Testis (tissue), 3 donors: ENCODE measurements around the gene ZBTB7C. TPM values are rescaled to one million over a fixed set of nuclear protein-coding genes. Genes with fewer than 3 reads are reported as not detected.

ENCODE experiments used
- DNase-seq: peaks from one replicate; pipeline ENCODE4 v3.0.0-alpha.2; 2019
- H3K27ac ChIP-seq, 2 donors: fragments of 200-600 bp; sonication (generic); one replicate each; pipeline ENCODE4 v1.5.1; 2019
- H3K27me3 ChIP-seq: fragments of 200-600 bp; sonication (generic); one replicate; pipeline ENCODE4 v1.5.1; 2019
- H3K36me3 ChIP-seq: fragments of 200-600 bp; sonication (generic); one replicate; pipeline ENCODE4 v1.5.1; 2017; ENCODE audit warnings: low read depth; ENCODE audit errors: missing control alignments
- H3K4me1 ChIP-seq: fragments of 200-600 bp; sonication (generic); one replicate; pipeline ENCODE4 v1.5.1; 2019
- H3K4me3 ChIP-seq, 2 donors: fragments of 200-600 bp; sonication (generic); one replicate each; pipeline ENCODE4 v1.5.1; 2017 to 2019
- H3K9me3 ChIP-seq: fragments of 200-600 bp; sonication (generic); one replicate; pipeline ENCODE4 v1.5.1; 2017
- CTCF ChIP-seq, 3 experiments: fragments of 450-650 bp in 2 of 3; fragments of 200-600 bp in 1 of 3; sonication (generic) in 1 of 3; IDR thresholded peaks; one replicate each; pipeline ENCODE4 v1.5.1; 2016 to 2019; ENCODE audit warnings: antibody characterized with exemption in 3 of 3, mild to moderate bottlenecking in 2 of 3, moderate library complexity in 1 of 3
- POLR2A ChIP-seq: fragments of 450-650 bp; IDR thresholded peaks from one replicate; pipeline ENCODE4 v1.6.1; 2017; ENCODE audit warnings: antibody characterized with exemption, mild to moderate bottlenecking, moderate library complexity
- WGBS, 2 donors: methylation state at CpG; one replicate each; pipeline ENCODE4 v1.1.5; 2018; 5-methylcytosine and 5-hydroxymethylcytosine counted together
- intact Hi-C: fragments of 100-400 bp; cut with DNase I; formaldehyde crosslinking; loops from one replicate; pipeline ENCODE4 v1.15.1; 2023; ENCODE audit warnings: low total_unique reads
- polyA plus RNA-seq: library from polyadenylated mRNA; stranded (reverse); fragments of 350-450 nt; fragmentation: Illumina TruSeq; extraction: RNeasy Lipid Tissue Mini Kit (QIAGEN cat#74804); gene quantifications from one replicate; pipeline ENCODE4 v1.2.3, GENCODE V29; 2014; ENCODE audit warnings: low read depth, low replicate concordance; ENCODE audit not compliant: insufficient read depth
- total RNA-seq, 2 donors: library from RNA; depleted of rRNA; stranded (reverse); fragments of >200 nt; gene quantifications; one replicate each; pipeline ENCODE4 v1.2.3, GENCODE V29; 2016

Gene ZBTB7C
- total and polyA plus RNA-seq, 3 donors from 2014 or later, result 14.1 to 65.4 (median 42.4) TPM

GRCh38 chr18:48084041-48084757, 325.0 kb downstream of the ZBTB7C start:
- no peak overlapping the region for H3K4me3 ChIP-seq
- no peak for DNase-seq
- intact Hi-C loops, result no loop called here
- H3K27me3 ChIP-seq, result no peaks in the 10 kb centered on the region
- no peaks in the 10 kb centered on the region for H3K9me3 ChIP-seq
- WGBS, 2 donors, result 88 to 92% methylated on average over 10 to 13 of the region's 13 CpGs
- TF ChIP-seq CTCF (IDR thresholded peaks at IDR 0.05) (no peak), POLR2A (no peak)
- H3K36me3 ChIP-seq, result no peaks in the 10 kb centered on the region
- H3K4me1 ChIP-seq, result no peaks in the 10 kb centered on the region
- H3K27ac ChIP-seq, result no peak overlapping the region

GRCh38 chr18:48080546-48080945, 328.6 kb downstream of the ZBTB7C start:
- Histone ChIP-seq H3K36me3 (no peaks in the 10 kb centered on the region), H3K4me3 (no peak overlapping the region), H3K9me3 (no peaks in the 10 kb centered on the region), H3K4me1 (no peaks in the 10 kb centered on the region), H3K27me3 (no peaks in the 10 kb centered on the region), H3K27ac (no peak overlapping the region)
- TF ChIP-seq CTCF (IDR thresholded peaks at IDR 0.05), result no peak
- TF ChIP-seq POLR2A, result no peak
- intact Hi-C loops, result no loop called here
- WGBS, 2 donors, result 58 to 73% methylated on average over 4 of the region's 4 CpGs
- no peak for DNase-seq

GRCh38 chr18:48079885-48080284, 329.3 kb downstream of the ZBTB7C start:
- no peaks in the 10 kb centered on the region for H3K9me3 ChIP-seq
- intact Hi-C loops, result no loop called here
- WGBS, 2 donors, result 77 to 80% methylated on average over 4 to 5 of the region's 5 CpGs
- no peak overlapping the region for H3K4me3 ChIP-seq
- TF ChIP-seq POLR2A, result no peak
- no peak for TF ChIP-seq CTCF (IDR thresholded peaks at IDR 0.05)
- DNase-seq, result no peak
- no peaks in the 10 kb centered on the region for H3K36me3 ChIP-seq
- H3K27ac ChIP-seq, result no peak overlapping the region
- H3K4me1 ChIP-seq, result no peaks in the 10 kb centered on the region
- H3K27me3 ChIP-seq, result no peaks in the 10 kb centered on the region

- no peaks in the 10 kb centered on the region for H3K27me3 ChIP-seq
- DNase-seq, result no peak
- no peaks in the 10 kb centered on the region for H3K36me3 ChIP-seq
- H3K4me3 ChIP-seq, result no peak overlapping the region
- H3K4me1 ChIP-seq, result no peaks in the 10 kb centered on the region
- no peak overlapping the region for H3K27ac ChIP-seq
- WGBS, 2 donors, result 91 to 95% methylated on average over 4 of the region's 4 CpGs
- TF ChIP-seq POLR2A (no peak), CTCF (IDR thresholded peaks at IDR 0.05) (no peak)
- H3K9me3 ChIP-seq, result no peaks in the 10 kb centered on the region
- intact Hi-C loops, result no loop called here
Observed at GRCh38 chr18:48078448-48078847, 330.7 kb downstream of the ZBTB7C start.

- no peaks in the 10 kb centered on the region for H3K27me3 ChIP-seq
- 87 to 94% methylated on average over 8 of the region's 8 CpGs for WGBS, 2 donors
- no peaks in the 10 kb centered on the region for H3K36me3 ChIP-seq
- no peak for TF ChIP-seq POLR2A
- no peak for TF ChIP-seq CTCF (IDR thresholded peaks at IDR 0.05)
- no peak for DNase-seq
- no peak overlapping the region for H3K4me3 ChIP-seq
- intact Hi-C loops, result no loop called here
- H3K9me3 ChIP-seq, result no peaks in the 10 kb centered on the region
- H3K4me1 ChIP-seq, result no peaks in the 10 kb centered on the region
- H3K27ac ChIP-seq, result no peak overlapping the region
Observed at GRCh38 chr18:48077291-48077690, 331.9 kb downstream of the ZBTB7C start.
